Heart right ventricle (tissue), 16 donors: ENCODE results near the gene HOXD8. TPM values are rescaled to one million over a fixed set of nuclear protein-coding genes. Genes with fewer than 3 reads are reported as not detected.
A peak's percentile ranks its signal among the peaks of the same experiment; 100 is the strongest.

Experiments used
- ATAC-seq, 8 donors: fragments of 200-7000 bp; cut with Tn5 transposase; one replicate each; pipeline ENCODE4 v1.9.1; 2020; ENCODE audit warnings: mild to moderate bottlenecking in 8 of 8, moderate library complexity in 8 of 8, moderate number of reproducible peaks in 1 of 8
- DNase-seq, 2 donors: peaks; one replicate each; pipeline ENCODE4 v3.0.0-alpha.2; 2020
- H3K27ac ChIP-seq, 10 donors: fragments of 200-600 bp; sonication (generic) in 2 of 10; one replicate each; pipeline versions ENCODE4 v1.5.0 to v1.8.0; 2020 to 2022; ENCODE audit warnings: mild to moderate bottlenecking in 3 of 10
- H3K27me3 ChIP-seq, 7 donors: fragments of 200-600 bp; one replicate each; pipeline ENCODE4 v1.8.0; 2021 to 2022; ENCODE audit warnings: mild to moderate bottlenecking in 2 of 7
- H3K36me3 ChIP-seq, 9 donors: fragments of 200-600 bp; sonication (generic) in 1 of 9; one replicate each; pipeline versions ENCODE4 v1.5.0 to v1.8.0; 2020 to 2022; ENCODE audit warnings: mild to moderate bottlenecking in 2 of 9
- H3K4me1 ChIP-seq, 9 donors: fragments of 200-600 bp; sonication (generic) in 1 of 9; one replicate each; pipeline versions ENCODE4 v1.5.0 to v1.8.0; 2020 to 2022; ENCODE audit warnings: mild to moderate bottlenecking in 4 of 9
- H3K4me3 ChIP-seq, 10 donors: fragments of 200-600 bp; sonication (generic) in 2 of 10; one replicate each; pipeline versions ENCODE4 v1.5.0 to v1.8.0; 2020 to 2022; ENCODE audit warnings: mild to moderate bottlenecking in 7 of 10, moderate library complexity in 2 of 10
- H3K9me3 ChIP-seq, 11 donors: fragments of 200-600 bp in 10 of 11; sonication (generic) in 2 of 11; one replicate each; pipeline versions ENCODE4 v1.5.0 to v1.8.0; 2013 to 2022; ENCODE audit warnings: mild to moderate bottlenecking in 2 of 11, control low read depth in 1 of 11, moderate library complexity in 1 of 11
- WGBS, 2 donors: extraction: QIAGEN DNeasy Blood & Tissue Kit; methylation state at CpG; one replicate each; pipeline ENCODE4 v1.1.7; 2013; ENCODE audit warnings: inconsistent platforms in 1 of 2; 5-methylcytosine and 5-hydroxymethylcytosine counted together
- intact Hi-C, 10 donors: fragments of 100-400 bp; cut with DNase I; formaldehyde crosslinking; loops; one replicate each; pipeline versions ENCODE4 v1.11.1 to v1.14.2; 2022
- polyA plus RNA-seq, 2 donors: library from polyadenylated mRNA; stranded (reverse); fragments of 200-250 nt; gene quantifications; one replicate each; pipeline ENCODE4 v1.2.3, GENCODE V29; 2013
- total RNA-seq, 10 donors: library from RNA; stranded (reverse); fragmentation: NEBNext Ultra II Directional in 3 of 10; extraction: Animal tissue kit (Norgen Biotek cat#: 25700) in 3 of 10; gene quantifications; one replicate each; pipeline versions ENCODE4 v1.2.1 to v1.2.4, GENCODE V29; 2021 to 2023
- TF ChIP-seq, protein P1 (sequence below), 9 donors: fragments of 200-600 bp; sonication (generic) in 2 of 9; IDR thresholded peaks; one replicate each; pipeline versions ENCODE4 v1.5.0 to v1.8.0; 2021 to 2022; ENCODE audit warnings: antibody characterized with exemption in 9 of 9, mild to moderate bottlenecking in 5 of 9, moderate library complexity in 1 of 9
- donor health status: Arrhythmogenic right ventricular cardiomyopathy.
- donor health status: ischemic (EF 13 %, LVEDD 7.1; RV severe dilation, severe dysfunction).
- donor health status: healthy with polysubstance abuse.
- donor health status: DM: no; HTN: yes; CAD: no.
- donor health status: DM: no; HTN: no; CAD: no.
- donor health status: ischemic (EF 25% LVEDD 6.9; RV normal size, moderate dysfunction).
- donor health status: ischemic (EF 25% LVEDD 5.7; RV mildly dilated, moderate dysfunction).
- donor health status: healthy.
- donor health status: DM: yes; HTN: yes; CAD: no.
- donor health status: Ischemic cardiomyopathy.
- donor health status: ischemic (EF 35%, LVEDD 5.7; RV mildly dilated, moderate dysfunction).
- donor health status: nonischemic (EF 11% LVEDD 7.7; RV severe dilation, severe dysfunction).
- donor health status: DM: yes; HTN: yes; CAD: no.
- donor health status: PGD.
- donor health status: ischemic (EF 29% LVEDD 5.4; RV normal size, mild dysfunction).
- donor health status: nonischemic (EF 23%, LVEDD 6.1; RV moderate dilation, normal function).

HOXD8 gene
- total and polyA plus RNA-seq, 12 donors, result 0.26 to 1.5 (median 0.42) TPM; not detected in 2

DNA sequence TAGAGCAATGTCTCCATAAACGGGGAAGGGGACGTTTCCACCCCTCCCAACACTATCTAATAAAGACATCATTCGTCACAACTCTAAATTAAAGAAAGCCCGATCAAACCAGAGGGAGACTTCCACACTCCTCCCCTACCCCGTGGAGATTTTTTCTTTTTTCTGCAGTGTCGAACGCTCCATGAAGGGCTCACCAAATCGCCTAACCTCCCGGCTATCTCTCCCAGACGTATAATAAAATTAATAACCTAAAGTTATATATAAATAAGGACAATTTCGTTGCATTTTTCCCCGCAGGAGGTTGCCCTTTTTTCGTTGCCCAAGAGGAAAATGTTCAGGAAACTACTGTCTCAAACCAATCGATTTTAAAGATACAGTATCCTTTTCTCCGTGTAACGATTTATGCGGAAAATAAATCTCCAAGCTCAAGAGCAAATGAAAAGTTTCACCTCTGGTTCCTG lies 48.1 kb upstream of the HOXD8 start:
- DNase-seq, result no peak
- peak overlapping the region in 1 of 10 donors; percentile 7 for H3K4me3 ChIP-seq
- intact Hi-C loops, result loop anchor here in 1 of 10 donors (5.0 kb wide), 1 partner anchor 399 kb away; no protein-coding TSS in a partner anchor

DNA sequence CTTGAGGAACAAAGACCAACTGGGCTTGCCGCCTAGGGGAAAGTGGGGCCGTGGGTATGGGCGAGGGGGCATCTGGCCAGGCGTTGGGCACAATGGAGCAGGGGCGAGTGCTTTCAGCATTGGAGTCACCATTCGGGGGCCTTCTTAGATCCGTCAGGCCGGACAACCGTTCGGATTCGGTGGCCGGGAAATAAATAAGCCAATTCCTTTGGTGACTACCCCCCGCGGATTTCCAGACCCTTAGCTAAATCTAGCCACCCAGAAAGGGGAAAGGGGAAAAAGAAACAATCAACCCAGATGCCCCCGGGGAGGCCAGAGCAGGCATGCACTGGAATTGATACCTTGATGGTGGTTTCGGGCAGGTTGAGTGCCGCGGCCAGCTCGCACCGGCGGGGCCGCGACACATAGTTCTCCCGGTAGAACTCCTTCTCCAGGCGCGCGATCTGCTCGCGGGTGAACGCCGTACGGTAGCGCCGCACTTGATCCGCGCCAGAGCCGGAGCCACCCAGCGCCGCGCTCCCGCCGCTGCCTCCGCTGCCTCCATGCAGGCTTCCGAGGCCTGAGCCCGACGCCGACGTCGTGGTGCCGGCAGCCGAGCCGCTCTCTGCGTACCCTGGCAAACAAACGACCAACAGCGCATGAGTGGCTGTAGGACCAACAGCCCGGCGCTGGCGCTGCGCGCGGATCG lies 47.5 kb upstream of the HOXD8 start:
- intact Hi-C loops, result loop anchor here in 1 of 10 donors (5.0 kb wide), 1 partner anchor 400 kb away; no protein-coding TSS in a partner anchor
- H3K27ac ChIP-seq, result no peak overlapping the region
- H3K4me3 ChIP-seq, result peak overlapping the region in 1 of 10 donors; percentile 5
- 3 to 7% methylated on average over 62 of the region's 62 CpGs for WGBS, 2 donors
- H3K36me3 ChIP-seq, result peaks cover 0 to 3% (median 0%) of the 10 kb centered on the region in 9 donors
- DNase-seq (no peak), ATAC-seq (no peak)
- peaks cover 0 to 66% (median 23%) of the 10 kb centered on the region in 9 donors for H3K4me1 ChIP-seq
- TF ChIP-seq, protein P1, sequence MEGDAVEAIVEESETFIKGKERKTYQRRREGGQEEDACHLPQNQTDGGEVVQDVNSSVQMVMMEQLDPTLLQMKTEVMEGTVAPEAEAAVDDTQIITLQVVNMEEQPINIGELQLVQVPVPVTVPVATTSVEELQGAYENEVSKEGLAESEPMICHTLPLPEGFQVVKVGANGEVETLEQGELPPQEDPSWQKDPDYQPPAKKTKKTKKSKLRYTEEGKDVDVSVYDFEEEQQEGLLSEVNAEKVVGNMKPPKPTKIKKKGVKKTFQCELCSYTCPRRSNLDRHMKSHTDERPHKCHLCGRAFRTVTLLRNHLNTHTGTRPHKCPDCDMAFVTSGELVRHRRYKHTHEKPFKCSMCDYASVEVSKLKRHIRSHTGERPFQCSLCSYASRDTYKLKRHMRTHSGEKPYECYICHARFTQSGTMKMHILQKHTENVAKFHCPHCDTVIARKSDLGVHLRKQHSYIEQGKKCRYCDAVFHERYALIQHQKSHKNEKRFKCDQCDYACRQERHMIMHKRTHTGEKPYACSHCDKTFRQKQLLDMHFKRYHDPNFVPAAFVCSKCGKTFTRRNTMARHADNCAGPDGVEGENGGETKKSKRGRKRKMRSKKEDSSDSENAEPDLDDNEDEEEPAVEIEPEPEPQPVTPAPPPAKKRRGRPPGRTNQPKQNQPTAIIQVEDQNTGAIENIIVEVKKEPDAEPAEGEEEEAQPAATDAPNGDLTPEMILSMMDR (IDR thresholded peaks at IDR 0.05), result no peak
- H3K9me3 ChIP-seq, result peaks cover 0 to 11% (median 0%) of the 10 kb centered on the region in 11 donors
- H3K27me3 ChIP-seq, result peaks cover 80 to 100% (median 98%) of the 10 kb centered on the region in 7 donors

More for the DNA sequence above, 48.1 kb upstream of the HOXD8 start:
- Histone ChIP-seq H3K9me3 (peaks cover 0 to 11% (median 0%) of the 10 kb centered on the region in 11 donors), H3K36me3 (peaks cover 0 to 3% (median 0%) of the 10 kb centered on the region in 9 donors), H3K27ac (no peak overlapping the region), H3K4me1 (peaks cover 0 to 64% (median 22%) of the 10 kb centered on the region in 9 donors), H3K27me3 (peaks cover 82 to 100% (median 98%) of the 10 kb centered on the region in 7 donors)
- 6 to 7% methylated on average over 17 of the region's 17 CpGs for WGBS, 2 donors
- ATAC-seq, result no peak
- TF ChIP-seq, protein P1 (IDR thresholded peaks at IDR 0.05), result no peak

DNA sequence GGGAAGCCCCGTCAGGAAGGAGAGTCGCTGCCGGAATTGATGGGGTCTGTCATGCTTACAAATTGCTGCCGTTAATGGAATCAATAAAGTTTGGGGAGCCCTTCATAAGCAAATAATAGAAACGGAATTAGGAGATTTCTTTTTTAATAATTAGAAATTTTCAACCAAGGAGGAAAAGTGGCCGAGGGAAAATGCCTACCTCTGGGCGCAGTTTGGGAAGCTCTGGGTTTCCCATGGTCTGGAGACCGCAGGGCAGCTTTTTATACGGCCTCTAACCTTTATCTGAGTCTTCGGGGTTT lies 47.0 kb upstream of the HOXD8 start:
- WGBS, 2 donors, result 8 to 9% methylated on average over 10 of the region's 10 CpGs
- H3K4me3 ChIP-seq, result no peak overlapping the region
- intact Hi-C loops, result loop anchor here in 1 of 10 donors (5.0 kb wide), 1 partner anchor 400 kb away; no protein-coding TSS in a partner anchor
- H3K36me3 ChIP-seq, result peaks cover 0 to 3% (median 0%) of the 10 kb centered on the region in 9 donors
- TF ChIP-seq, protein P1 (IDR thresholded peaks at IDR 0.05), result no peak
- H3K9me3 ChIP-seq, result peaks cover 0 to 11% (median 0%) of the 10 kb centered on the region in 11 donors
- H3K27me3 ChIP-seq, result peaks cover 81 to 100% (median 98%) of the 10 kb centered on the region in 7 donors
- DNase-seq (no peak), ATAC-seq (no peak)
- peaks cover 0 to 66% (median 23%) of the 10 kb centered on the region in 9 donors for H3K4me1 ChIP-seq
- H3K27ac ChIP-seq, result no peak overlapping the region

DNA sequence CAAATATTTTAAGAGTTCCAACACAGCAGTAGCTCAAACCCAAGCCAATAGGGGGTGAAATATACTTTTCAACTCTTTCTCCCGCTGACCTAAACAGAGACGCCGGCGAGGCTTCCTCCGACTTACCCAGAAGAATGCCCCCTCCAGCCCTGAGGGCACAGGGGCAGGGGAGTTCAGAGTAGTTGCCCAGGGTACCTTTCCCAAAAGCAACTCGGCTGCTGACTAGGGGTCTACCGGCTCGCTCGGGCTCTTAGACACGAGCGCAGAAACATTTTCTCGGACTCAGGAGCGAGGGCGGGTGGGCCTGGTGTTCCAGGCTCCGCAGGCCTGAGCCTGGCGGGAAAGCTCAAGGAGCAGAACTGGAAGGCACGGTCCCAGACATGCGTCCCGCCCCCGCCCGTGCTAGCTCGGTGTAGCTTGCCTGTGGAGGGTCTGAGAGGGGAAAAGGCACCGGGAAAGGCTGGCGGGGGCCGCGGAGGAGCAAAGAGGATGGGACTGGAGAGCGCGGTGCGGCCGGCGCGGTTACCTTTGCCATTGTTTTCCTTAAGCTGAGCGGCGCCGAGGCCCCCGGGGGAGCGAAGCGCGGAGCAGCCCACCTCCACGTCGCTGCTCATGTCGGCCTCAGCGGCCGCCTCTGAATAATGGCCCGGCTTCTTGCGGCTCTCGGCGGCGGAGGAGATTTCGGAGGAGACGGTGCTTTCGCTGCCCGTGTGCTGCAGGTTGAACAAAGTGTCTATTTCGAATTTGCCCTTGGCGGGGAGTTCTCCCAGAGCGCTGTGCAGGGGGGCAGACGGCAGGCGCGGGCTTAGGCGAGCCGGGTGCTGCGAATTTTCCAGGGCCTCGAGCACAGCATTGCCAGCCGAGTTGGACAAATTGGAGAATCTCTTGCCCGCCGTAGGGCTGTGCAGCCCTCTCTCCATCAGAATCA lies 46.4 kb upstream of the HOXD8 start:
- Histone ChIP-seq H3K9me3 (peaks cover 0 to 11% (median 0%) of the 10 kb centered on the region in 11 donors), H3K27ac (no peak overlapping the region), H3K4me1 (peaks cover 0 to 71% (median 27%) of the 10 kb centered on the region in 9 donors), H3K4me3 (no peak overlapping the region), H3K36me3 (peaks cover 0 to 3% (median 0%) of the 10 kb centered on the region in 9 donors), H3K27me3 (peaks cover 85 to 100% (median 98%) of the 10 kb centered on the region in 7 donors)
- TF ChIP-seq, protein P1 (IDR thresholded peaks at IDR 0.05), result no peak
- no peak for ATAC-seq
- DNase-seq, result no peak
- 3 to 5% methylated on average over 66 of the region's 66 CpGs for WGBS, 2 donors
- intact Hi-C loops, result loop anchor here in 1 of 10 donors (5.0 kb wide), 1 partner anchor 401 kb away; no protein-coding TSS in a partner anchor
